ENCODE data around the gene RANBP3.

- no peak for TF ChIP-seq CTCF (IDR thresholded peaks at IDR 0.05 in 4 of 5, conservative IDR thresholded peaks at IDR 0.05 in 1 of 5)
- TF ChIP-seq POLR2A (IDR thresholded peaks at IDR 0.05): no peak
Measured at GRCh38 chr19:5967571-5967970, 10.4 kb downstream of the RANBP3 start.

Data from gastrocnemius medialis (tissue), 4 donors.